GM21723 (cell line): Measurements from ENCODE around the gene TRIM54.
"Not testable (repeated sequence)": the region's sequence is repeated elsewhere in the genome, so short reads cannot be mapped to it uniquely, and the experiment has no call there.

ENCODE experiments used
- ATAC-seq: cut with Tn5 transposase; IDR thresholded peaks from one replicate; pipeline ENCODE4 v1.9.1; 2021; ENCODE audit warnings: mild to moderate bottlenecking, moderate library complexity; ENCODE audit not compliant: unreplicated experiment

Gene TRIM54

GRCh38 chr2:27256855-27257454, 25.3 kb upstream of the TRIM54 start:
- ATAC-seq = no peak

- no peak for ATAC-seq
Measured at GRCh38 chr2:27258051-27258450, 24.2 kb upstream of the TRIM54 start.

GRCh38 chr2:27261241-27261925, 20.8 kb upstream of the TRIM54 start:
- ATAC-seq = no peak

- ATAC-seq = no peak
Measured at GRCh38 chr2:27261926-27262298, 20.3 kb upstream of the TRIM54 start.

GRCh38 chr2:27262379-27263286, 19.6 kb upstream of the TRIM54 start, which contains the start of gene SLC30A3:
Gene SLC30A3, minus strand, starts transcription at chr2:27263047. Its CDS starts 141 bp downstream, at chr2:27262906.
- ATAC-seq = peak; percentile 45

GRCh38 chr2:27263287-27264252, 18.7 kb upstream of the TRIM54 start:
- ATAC-seq = no peak

GRCh38 chr2:27264253-27264752, 17.9 kb upstream of the TRIM54 start:
- ATAC-seq = no peak

- ATAC-seq = peak; percentile 48
Measured at GRCh38 chr2:27264753-27265535, 17.3 kb upstream of the TRIM54 start.

- no peak for ATAC-seq
Measured at GRCh38 chr2:27265536-27265870, 16.7 kb upstream of the TRIM54 start.

GRCh38 chr2:27268296-27268695, 13.9 kb upstream of the TRIM54 start:
- not testable (repeated sequence) for ATAC-seq

- ATAC-seq = no peak
Measured at GRCh38 chr2:27270131-27270530, 12.1 kb upstream of the TRIM54 start.

GRCh38 chr2:27270670-27271069, 11.6 kb upstream of the TRIM54 start:
- ATAC-seq = no peak

GRCh38 chr2:27271631-27272340, 10.4 kb upstream of the TRIM54 start:
- ATAC-seq = no peak

GRCh38 chr2:27272537-27273522, 9.4 kb upstream of the TRIM54 start:
- not testable (repeated sequence) for ATAC-seq

GRCh38 chr2:27275211-27276150, 6.7 kb upstream of the TRIM54 start, which contains the start of gene DNAJC5G:
Gene DNAJC5G, plus strand, starts transcription at chr2:27275433. Its CDS starts 1,296 bp downstream, at chr2:27276729.
- no peak for ATAC-seq

GRCh38 chr2:27278010-27278409, 4.2 kb upstream of the TRIM54 start:
- no peak for ATAC-seq

- no peak for ATAC-seq
Measured at GRCh38 chr2:27280826-27281225, 1.4 kb upstream of the TRIM54 start.
